ENCODE measurements around the gene CDKAL1.
A peak's percentile ranks its signal among the peaks of the same experiment; 100 is the strongest.

Gene CDKAL1

DNA sequence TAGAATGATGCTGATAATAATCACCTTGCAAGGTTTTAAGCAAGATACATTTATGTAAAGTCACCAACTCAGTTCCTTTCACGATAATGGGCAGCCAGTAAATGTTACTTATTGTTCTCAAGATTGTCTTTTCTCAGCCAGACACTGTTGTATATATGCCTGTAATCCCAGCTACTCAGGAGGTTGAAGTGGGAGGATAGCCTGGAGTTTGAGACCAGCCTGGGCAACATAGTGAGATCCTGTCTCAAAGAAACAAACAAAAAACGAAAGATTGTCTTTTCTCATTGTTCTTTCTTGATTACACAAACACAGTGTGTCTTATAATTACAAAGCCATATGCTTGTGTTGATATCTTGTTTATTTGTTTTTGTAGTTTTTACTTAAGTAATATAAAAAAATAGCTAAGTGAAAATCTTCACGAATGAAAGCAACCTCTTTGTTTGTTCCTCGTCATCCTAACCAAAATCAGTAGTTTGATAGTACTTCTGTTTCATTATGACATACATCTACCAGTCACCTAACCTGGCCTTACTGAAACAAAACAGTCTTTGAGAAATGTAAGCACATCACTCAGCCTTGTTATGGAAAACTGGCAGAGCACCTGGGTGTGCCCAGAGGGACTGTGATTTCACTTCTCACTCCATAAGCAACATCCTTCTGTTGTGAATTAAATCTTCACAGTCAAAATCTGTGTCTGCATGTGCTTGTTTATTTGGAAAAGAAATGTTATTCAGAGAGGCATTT lies 623.1 kb downstream of the CDKAL1 start:
- no peak for DNase-seq

DNA sequence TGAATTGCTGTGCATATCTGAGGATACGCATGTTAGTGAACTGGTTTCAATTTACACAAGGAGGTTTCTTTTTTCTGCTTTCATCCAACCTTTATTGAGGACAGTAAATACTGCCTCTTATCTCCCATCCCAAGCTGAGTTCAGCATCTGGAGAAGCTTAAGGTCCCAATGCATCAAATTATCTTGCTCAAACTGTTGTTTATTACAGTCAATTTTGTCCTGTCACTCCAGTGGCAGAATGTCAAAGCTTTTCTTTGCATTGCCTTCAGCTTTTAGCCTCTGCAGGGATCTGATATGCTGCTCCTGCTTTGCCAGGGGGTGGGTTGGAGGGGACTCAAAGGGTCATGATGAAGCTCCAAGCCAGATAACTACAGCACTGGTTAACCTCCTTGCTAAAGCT lies 623.9 kb downstream of the CDKAL1 start:
- no peak for DNase-seq

DNA sequence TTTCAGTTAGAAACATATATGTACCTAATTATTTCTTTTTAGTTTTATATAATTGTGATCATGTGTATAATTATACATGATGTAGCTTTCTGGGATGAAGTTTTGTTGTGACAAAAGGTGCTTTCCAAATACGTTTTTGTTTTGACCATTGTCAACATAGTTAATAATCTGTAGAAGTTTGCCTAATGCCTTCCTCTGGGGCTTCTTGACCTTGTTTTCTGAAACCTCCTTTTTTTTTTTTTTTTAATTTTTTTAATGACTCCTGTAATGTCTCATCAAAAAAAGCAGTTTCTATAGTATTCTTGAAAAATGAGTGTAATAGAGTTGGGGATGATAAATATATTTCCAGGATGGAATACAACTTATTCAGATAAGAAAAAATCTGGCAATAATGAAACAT lies 624.6 kb downstream of the CDKAL1 start:
- DNase-seq = no peak

DNA sequence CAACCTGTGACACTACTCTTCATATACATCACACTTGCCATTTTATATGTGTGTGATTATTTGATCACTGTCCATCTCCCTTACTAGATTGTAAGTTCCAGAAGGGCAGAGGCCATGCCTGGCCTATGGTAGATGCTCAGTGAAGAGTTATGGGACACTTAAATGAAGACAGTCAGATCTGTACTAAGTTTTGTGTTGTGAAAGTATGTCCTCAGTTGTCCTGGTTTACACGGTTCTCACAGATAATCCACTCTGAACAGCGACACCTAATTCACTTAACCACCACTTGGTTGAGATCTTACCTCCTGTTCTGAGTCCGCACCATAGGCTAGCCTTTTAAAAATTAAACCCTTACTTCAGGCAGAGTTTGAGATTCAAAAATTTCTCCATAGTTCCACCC lies 625.2 kb downstream of the CDKAL1 start:
- DNase-seq = no peak

DNA sequence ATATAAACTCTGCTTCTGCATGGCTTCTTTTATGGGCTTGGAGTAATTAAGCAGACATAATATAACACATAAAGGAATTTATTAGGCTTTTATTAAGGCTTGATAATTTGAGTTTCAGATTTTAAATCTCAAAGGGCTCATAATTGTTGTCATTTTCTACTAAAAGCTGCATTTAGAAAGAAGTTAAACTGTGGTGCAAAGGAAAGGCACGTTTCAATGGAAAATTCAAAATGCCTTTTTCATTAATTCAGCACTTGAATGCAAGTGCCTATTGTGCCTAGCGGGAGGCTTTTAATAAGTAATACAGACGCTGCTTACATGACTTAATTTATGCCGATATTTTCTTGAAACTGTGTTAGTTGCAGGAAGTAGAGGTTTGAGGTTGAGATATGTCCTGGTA lies 627.5 kb downstream of the CDKAL1 start:
- no peak for DNase-seq

DNA sequence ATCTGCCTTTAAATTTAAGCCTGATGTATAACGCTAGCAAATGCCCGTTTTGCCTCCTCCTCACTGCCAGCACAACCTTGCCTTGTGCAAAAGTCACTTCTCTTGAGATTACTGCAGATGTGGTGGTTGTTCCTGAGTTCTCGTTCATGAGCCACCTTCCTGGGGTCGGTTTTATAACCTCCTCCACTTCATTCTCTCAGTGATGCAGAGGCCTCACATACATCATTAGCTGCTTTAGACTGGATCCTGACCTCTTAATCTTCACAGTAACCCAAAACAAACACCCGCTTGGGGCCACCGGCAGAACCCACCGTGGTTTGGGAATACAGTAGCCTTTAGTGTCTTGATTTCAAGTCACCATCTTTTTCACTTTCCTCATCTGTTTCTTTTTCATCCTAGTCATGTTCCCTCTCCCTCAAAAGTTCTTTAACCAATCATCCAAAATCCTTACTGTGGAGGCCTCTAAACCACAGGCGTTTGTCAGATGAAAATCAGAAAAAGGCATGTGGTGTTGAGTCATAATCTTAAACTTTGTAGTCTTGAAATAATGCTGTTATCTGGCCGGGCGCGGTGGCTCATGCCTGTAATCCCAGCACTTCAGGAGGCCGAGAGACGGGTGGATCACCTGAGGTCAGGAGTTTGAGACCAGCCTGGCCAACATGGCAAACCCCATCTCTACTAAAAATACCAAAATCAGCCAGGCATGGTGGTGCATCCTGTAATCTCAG lies 629.0 kb downstream of the CDKAL1 start:
- peak; percentile 61 for DNase-seq

DNA sequence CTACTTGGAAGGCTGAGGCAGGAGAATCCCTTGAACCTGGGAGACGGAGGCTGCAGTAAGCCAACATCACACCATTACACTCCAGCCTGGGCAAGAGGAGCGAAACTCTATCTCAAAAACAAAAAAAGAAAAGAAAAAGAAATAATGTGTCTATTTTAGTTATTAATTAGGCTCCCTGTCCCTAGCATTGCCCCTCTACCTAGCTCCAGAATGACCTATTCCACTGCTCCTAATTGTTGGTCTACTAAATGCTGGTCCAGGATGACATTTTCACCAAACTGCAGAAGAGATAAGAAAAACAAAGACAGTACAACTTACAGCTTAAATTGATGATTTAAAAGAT lies 629.6 kb downstream of the CDKAL1 start:
- DNase-seq = no peak

DNA sequence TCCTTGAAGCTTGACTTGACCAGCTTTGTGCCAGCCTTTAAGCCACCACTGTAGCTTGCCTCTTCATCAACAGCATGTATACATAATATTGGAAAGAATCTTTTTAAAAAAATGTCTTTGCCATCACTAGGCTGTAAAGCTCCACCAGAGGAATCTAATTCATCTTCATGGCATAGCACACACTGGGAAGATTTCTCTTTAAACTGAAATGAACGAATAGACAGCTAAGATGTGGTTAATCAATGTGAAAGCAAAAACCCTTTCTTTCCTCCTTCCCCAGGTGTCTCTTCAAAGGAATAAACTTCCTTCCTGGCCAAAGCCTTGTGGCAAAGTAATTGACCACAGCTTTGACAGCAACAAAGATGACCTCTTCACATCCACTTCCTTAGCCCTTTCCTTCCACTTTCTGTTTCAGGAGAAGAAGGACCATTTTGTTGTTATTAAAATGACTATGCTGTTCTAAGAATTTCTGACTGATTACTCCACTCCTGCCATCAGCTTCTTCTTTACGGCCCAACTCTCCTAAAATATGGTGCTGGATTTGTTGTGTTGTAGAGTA lies 630.6 kb downstream of the CDKAL1 start:
- peak; percentile 1 for DNase-seq

DNA sequence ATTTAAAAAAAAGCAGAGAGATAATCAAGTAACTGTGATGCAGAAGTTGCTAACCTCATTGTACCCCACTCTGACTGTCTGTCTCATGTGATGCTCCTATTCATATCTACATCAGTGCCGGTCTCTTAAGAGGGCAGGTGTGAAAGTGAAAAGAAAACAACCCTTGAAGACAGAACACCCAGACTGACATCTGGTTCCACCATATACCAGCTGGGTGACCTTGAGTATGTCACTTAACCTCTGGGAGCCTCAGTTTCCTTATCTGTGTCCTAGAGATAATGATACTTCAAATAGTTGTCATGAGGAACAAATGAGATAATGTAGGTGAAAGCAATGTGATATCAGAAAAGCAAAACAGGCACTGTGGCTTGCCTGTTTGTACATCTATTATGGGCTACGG lies 632.5 kb downstream of the CDKAL1 start:
- DNase-seq = no peak

DNA sequence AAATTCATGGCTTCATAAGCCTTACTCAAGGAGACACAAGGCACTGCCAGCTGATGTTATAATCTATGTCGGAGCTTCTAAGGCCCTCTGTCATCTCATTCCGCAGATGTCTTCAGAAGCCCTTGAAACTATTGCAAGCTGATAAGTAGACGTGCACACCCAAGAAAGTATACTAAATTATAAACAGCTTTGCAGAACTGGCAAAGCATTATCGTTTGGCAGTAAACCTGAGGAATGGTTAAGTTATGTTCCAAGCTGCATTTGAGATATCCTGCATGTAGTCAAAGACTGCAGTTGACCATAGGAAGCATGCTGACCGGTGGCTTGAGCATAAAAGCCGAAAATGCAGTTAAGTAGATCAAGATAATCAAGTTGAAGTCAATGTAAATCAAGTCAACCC lies 633.5 kb downstream of the CDKAL1 start:
- no peak for DNase-seq

DNA sequence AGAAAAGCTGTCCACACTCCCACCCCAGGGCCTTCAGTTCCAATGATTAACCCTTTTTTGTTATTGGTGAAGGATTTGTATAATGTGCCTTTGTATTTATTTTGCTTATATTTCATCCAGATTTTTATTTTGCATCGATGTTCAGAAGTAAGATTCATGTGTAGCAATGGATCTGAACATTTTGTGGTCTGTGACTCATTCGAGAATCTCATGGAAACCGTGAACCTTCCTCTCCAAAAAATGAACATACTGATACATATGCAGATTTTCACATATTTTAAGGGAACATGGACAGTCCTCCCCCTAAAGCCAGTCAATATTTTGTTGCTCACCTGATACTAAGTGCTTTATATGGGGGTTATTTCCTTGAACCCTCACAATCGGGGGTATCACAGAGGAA lies 637.5 kb downstream of the CDKAL1 start:
- DNase-seq = peak; percentile 13

DNA sequence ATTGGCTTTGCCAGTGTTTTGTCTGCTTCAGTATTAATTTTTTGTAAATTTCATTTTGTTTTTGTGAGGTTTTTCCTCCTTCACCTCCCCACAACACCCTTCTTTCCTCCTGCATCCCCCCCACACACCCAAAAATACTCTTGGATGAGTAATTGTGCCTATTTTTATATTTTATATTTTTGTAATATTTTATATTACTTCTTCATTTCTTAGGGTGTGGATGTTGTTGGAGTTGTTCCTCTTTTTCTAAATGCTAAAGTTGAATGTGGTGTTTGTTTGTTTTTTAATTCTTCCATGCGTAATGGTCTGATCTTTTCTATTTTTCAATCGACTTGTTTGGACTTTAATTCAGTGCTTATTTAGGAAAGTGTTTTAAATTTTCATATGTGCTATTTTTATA lies 638.8 kb downstream of the CDKAL1 start:
- DNase-seq = no peak

DNA sequence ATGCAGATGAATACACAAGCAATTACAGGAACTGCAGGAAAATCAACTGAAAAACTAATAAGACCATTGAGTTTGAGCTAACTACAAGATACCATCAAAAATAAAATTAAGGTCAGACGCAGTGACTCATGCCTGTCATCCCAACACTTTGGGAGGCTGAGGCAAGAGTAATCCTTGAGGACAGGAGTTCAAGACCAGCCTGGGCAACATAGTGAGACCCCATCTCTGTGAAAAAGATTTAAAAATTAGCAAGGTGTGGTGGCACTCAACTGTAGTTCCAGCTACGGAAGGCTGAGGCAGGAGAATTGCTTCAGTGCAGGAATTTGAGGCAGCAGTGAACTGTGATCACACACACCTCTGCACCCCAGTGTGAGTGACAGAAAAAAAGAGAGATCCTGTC lies 639.4 kb downstream of the CDKAL1 start:
- no peak for DNase-seq

DNA sequence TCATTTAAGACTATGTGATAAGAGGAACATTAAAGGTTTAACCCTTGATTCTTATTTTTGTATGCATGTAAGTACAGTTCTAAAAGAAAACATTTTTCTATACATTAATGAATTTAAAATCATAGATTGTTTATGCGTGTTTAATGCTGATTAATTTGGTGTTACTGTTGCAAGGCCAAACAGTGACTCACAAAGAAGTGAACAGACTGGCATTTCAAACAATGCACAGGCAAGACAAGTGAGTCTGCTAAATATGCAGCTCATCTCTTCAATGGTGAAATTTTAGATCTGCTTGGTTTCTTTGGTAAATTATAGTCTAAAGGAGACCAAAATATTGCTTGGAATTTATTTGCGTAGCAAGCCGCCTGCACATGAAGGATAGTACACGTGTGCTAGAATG lies 641.9 kb downstream of the CDKAL1 start:
- DNase-seq = no peak

DNA sequence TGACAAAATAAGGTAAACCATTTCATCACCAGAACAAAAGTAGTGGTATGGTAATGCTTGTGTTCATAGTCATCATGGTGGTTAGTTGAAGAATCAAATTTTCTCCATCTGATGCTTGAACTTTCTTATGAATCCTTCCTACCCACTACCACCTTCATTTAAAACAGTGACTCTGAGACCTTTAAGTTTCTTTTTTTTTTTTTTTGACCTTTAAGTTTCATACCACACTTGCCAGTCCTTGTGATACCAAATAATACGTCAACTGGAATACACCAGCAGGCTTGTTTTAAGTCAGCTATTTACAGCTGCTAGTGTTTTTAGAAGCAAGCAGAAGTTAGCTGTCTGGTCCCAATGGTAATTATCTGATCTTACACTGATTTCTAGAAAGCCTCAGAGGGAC lies 645.9 kb downstream of the CDKAL1 start:
- DNase-seq = no peak

DNA sequence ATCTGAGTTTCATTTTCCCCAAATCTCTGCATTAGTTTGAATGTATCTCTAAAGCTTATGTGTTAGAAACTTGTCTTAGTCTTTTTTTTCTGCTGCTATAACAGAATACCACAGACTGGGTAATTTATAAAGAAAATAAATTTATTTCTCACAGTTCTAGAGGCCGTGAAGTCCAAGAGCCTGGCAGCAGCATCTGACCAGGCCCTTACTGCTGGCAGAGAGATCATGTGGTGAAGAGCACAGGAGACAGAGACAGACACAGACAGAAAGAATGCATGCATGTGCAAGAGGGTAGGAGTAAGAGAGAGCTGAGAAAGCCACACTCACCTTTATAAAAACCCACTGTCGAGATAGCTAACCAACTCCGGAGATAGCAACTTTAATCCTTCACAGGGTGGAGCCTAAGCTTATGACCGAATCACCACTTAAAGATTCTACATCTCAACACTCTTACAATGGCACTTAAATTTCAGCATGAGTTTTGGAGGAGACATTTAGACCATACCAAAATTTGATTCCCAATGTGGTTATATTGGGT lies 646.6 kb downstream of the CDKAL1 start:
- no peak for DNase-seq

DNA sequence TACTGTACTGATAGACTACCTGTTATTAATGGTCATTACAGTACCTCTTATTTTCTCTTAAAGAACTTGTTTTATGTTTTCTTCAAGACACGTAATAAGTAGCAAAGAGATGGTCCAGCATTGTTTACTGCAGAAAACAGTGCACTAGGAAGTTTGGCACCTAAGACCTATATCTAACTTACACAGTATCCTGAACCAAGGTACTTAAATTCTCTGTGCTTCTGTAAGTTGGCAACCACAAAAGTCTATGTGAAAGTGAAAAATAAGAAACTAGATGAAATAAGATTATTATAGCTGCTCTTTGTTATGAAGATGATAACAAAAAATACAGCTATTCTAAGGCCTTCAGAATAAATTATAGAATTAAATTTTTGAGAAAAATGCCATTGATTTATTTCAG lies 647.6 kb downstream of the CDKAL1 start:
- no peak for DNase-seq

DNA sequence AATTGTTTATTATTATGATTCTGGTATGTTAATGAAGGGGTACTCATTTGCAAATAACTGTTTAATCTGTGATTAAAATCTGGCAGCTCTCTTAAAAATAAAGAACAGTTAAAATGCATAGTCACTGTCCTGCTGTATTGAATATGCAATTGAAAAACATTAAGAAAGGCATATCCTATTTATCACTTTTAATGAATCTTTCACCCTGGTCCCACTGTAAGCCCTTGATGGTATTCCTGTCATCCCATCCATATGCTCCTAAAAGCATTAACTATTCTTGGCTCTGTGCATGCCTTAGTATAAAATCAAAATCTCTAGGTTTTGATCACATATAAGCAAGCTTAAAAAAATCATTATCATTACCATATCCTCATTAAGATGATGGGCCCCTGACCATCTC lies 648.3 kb downstream of the CDKAL1 start:
- DNase-seq = no peak

DNA sequence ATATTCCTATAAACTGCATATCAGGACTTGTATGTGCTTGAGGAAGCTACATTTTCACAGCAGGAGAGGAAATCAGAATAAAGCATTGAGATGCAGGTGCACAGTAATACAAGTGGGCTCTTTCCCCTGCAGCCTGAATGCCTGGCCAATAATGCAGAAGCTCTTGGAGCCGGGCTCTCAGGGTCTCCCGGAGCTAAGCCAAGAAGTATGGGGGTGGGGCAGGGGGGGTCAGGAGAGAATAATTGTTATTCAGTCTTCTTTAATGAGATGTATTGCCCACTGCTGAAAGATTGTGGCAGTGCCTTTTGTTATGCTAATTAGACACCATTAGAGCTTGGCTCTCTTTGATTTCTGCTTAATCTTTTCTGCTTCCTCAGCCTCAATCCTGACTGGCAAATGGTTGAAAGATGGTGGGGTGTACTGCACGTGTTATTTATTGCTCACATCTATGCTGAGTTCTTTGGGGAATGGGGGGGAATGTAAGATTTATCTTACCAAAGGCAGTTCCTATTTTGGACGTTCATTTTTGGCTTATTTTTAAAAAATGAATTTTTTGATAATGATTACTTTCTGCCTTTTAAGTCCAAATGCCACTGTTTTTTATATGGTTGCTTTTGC lies 651.7 kb downstream of the CDKAL1 start:
- DNase-seq = no peak

DNA sequence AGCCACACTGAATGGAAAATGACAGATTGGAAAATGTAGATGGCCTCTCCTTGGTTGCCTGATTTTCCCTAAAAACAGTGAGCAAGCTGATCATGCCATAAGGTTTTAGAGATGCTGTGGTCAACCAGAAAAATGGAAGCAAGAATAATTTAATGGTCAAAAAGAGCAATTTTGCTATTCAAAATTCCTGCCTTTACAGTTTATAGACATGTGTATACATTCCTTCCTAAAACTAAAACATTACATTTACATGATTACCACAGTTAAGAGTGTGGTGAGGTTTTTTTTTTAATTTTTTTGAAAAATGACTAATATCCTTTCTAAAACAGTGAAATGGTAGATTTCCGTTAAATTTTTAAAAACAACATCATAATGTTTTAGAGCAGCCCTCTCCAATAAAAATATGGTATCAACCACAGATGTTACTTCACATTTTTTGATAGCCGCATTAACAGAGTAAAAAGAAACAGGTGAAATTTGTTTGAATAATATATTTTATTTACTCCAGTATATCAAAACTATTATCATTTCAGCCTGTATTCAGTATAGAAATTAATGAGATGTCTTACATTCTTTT lies 652.3 kb downstream of the CDKAL1 start:
- peak; percentile 64 for DNase-seq

DNA sequence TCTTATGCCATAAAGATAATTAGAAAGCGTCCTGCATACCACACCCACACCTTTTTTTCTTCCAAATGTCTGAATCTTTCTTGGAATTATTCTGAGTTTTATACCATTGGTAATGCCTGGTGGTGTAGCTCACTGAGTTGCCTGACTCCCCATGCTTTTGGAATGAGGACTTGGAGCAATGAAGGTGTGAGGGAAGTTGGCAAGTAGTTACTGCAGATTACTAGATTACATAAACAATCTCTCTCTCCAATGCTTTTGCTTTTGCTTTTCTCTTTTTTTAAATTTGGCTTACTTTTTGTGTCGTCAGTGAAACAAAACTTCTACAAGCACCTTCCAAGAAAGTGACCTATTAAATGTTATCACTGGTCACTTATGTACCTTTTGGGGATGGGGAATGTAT lies 653.2 kb downstream of the CDKAL1 start:
- no peak for DNase-seq

DNA sequence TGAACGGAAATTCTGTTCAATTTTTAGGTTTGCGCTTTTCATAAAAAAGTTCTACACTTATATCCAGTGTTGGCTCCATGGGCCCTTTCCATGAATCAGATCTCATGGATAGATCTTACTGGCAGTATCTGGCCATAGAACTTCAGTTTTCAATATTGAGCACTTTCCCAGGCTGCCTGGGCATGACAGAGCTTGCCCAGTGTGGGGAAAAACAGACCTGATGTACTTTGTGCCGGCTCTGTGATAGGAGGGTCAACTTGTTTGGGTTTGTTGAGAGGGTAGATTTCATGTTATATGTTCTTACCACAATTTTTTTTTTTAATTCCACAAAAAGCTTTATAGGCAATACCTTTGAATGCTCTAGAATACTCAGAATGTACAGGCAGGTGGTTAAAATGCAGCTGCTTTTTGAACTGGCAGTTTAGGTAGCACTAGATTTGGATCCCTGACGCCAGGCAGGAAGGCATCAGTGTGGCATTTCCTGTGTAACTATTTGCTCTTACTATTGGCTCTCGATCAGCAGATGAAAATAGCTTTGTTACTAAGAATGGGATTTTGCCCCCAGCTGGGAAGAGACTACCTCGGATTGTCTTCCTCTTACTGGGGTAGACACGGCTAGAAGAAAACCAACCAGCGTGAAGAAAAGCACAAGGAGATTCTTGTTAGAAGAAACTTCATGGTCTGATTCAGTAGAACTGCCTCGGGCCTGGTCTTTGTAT lies 654.4 kb downstream of the CDKAL1 start:
- peak; percentile 16 for DNase-seq

All from fibroblast of skin of back (primary cell).